ENCODE measurements around the gene SLC25A38. TPM values are rescaled to one million over a fixed set of nuclear protein-coding genes. Genes with fewer than 3 reads are reported as not detected.

The SLC25A38 gene
- polyA plus RNA-seq, 3 donors: 5.7 to 8.9 (median 7.5) TPM

GRCh38 chr3:39427506-39427905, 44.3 kb downstream of the SLC25A38 start:
- Histone ChIP-seq H3K9ac (ENCODE audit: insufficient read depth, low read length, poor library complexity, severe bottlenecking) (no peak overlapping the region), H3K4me3 (replicated peaks in 1 of 3; ENCODE audit: low read depth in 2 of 3, low read length in 3 of 3) (no peak overlapping the region), H3K79me2 (ENCODE audit: insufficient read depth, low read length) (no peaks in the 10 kb centered on the region), H3K4me1 (ENCODE audit: control insufficient read depth in 1 of 2, insufficient read depth in 2 of 2, low read length in 2 of 2) (no peaks in the 10 kb centered on the region), H2AFZ (ENCODE audit: insufficient read depth, low read depth, low read length, poor library complexity, severe bottlenecking) (no peak overlapping the region), H3K4me2 (replicated peaks; ENCODE audit: extremely low read depth, low read length, poor library complexity, severe bottlenecking) (no peak overlapping the region), H3K9me3 (replicated peaks in 1 of 2; ENCODE audit: control insufficient read depth in 1 of 2, insufficient read depth in 1 of 2, low read length in 2 of 2) (no peaks in the 10 kb centered on the region), H3K27ac (ENCODE audit: low read depth in 1 of 2, low read length in 2 of 2) (no peak overlapping the region), H3K27me3 (ENCODE audit: control insufficient read depth in 2 of 2, insufficient read depth in 2 of 2, low read length in 2 of 2) (no peaks in the 10 kb centered on the region), H3K36me3 (replicated peaks in 1 of 2; ENCODE audit: control insufficient read depth in 1 of 2, insufficient read depth in 2 of 2, low read length in 2 of 2) (no peaks in the 10 kb centered on the region), H4K20me1 (ENCODE audit: insufficient read depth, low read length) (no peaks in the 10 kb centered on the region)
- no peak for TF ChIP-seq CTCF (IDR thresholded peaks at IDR 0.05)
- H3K4me1 Mint-ChIP-seq: no peaks in the 10 kb centered on the region
- no peak overlapping the region for H3K27ac Mint-ChIP-seq
- intact Hi-C loops (cut with micrococcal nuclease): no loop called here
- H3K36me3 Mint-ChIP-seq: no peaks in the 10 kb centered on the region
- no peak for DNase-seq
- no CpG with 5 or more reads among the region's 1 CpG for WGBS (ENCODE audit: insufficient coverage)
- no peaks in the 10 kb centered on the region for H3K9me3 Mint-ChIP-seq
- peaks cover 5 to 7% (median 5%) of the 10 kb centered on the region in 3 donors for H3K27me3 Mint-ChIP-seq (ENCODE audit: low read depth in 3 of 3)
- H3K4me3 Mint-ChIP-seq: no peak overlapping the region

GRCh38 chr3:39428745-39429201, 45.6 kb downstream of the SLC25A38 start:
- intact Hi-C loops (cut with micrococcal nuclease): no loop called here
- no peak overlapping the region for H3K9ac ChIP-seq (ENCODE audit: insufficient read depth, low read length, poor library complexity, severe bottlenecking)
- no peak overlapping the region for H3K4me2 ChIP-seq (replicated peaks; ENCODE audit: extremely low read depth, low read length, poor library complexity, severe bottlenecking)
- peak overlapping the region; percentile 10 for H2AFZ ChIP-seq (ENCODE audit: insufficient read depth, low read depth, low read length, poor library complexity, severe bottlenecking)
- no peak overlapping the region for H3K4me3 Mint-ChIP-seq
- no peak overlapping the region for H3K27ac ChIP-seq (ENCODE audit: low read depth in 1 of 2, low read length in 2 of 2)
- peaks cover 4 to 5% (median 5%) of the 10 kb centered on the region in 3 donors for H3K27me3 Mint-ChIP-seq (ENCODE audit: low read depth in 3 of 3)
- H4K20me1 ChIP-seq (ENCODE audit: insufficient read depth, low read length): no peaks in the 10 kb centered on the region
- no peaks in the 10 kb centered on the region for H3K9me3 Mint-ChIP-seq
- H3K79me2 ChIP-seq (ENCODE audit: insufficient read depth, low read length): no peaks in the 10 kb centered on the region
- no peaks in the 10 kb centered on the region for H3K36me3 ChIP-seq (replicated peaks in 1 of 2; ENCODE audit: control insufficient read depth in 1 of 2, insufficient read depth in 2 of 2, low read length in 2 of 2)
- H3K4me1 Mint-ChIP-seq: no peaks in the 10 kb centered on the region
- no peaks in the 10 kb centered on the region for H3K9me3 ChIP-seq (replicated peaks in 1 of 2; ENCODE audit: control insufficient read depth in 1 of 2, insufficient read depth in 1 of 2, low read length in 2 of 2)
- no peaks in the 10 kb centered on the region for H3K36me3 Mint-ChIP-seq
- DNase-seq: no peak
- no peaks in the 10 kb centered on the region for H3K4me1 ChIP-seq (ENCODE audit: control insufficient read depth in 1 of 2, insufficient read depth in 2 of 2, low read length in 2 of 2)
- H3K27ac Mint-ChIP-seq: no peak overlapping the region
- H3K4me3 ChIP-seq (replicated peaks in 1 of 3; ENCODE audit: low read depth in 2 of 3, low read length in 3 of 3): no peak overlapping the region
- WGBS (ENCODE audit: insufficient coverage): 57% methylated on average over 22 of the region's 22 CpGs
- H3K27me3 ChIP-seq (ENCODE audit: control insufficient read depth in 2 of 2, insufficient read depth in 2 of 2, low read length in 2 of 2): no peaks in the 10 kb centered on the region
- no peak for TF ChIP-seq CTCF (IDR thresholded peaks at IDR 0.05)
